Activated CD4-positive, alpha-beta memory T cell treated with anti-CD3 and anti-CD28 coated beads, Interleukin-2, amount 10 ng/mL, durations not matched to agents 7 days and 5 days (primary cell): ENCODE results near the gene SNED1. TPM values are rescaled to one million over a fixed set of nuclear protein-coding genes. Genes with fewer than 3 reads are reported as not detected.

ENCODE experiments used
- CTCF ChIA-PET: fragments of 350-600 bp; sonication (Branson Sonifier 250); formaldehyde crosslinking; loops from one replicate; lab custom pipeline; 2021; ENCODE audit warnings: antibody characterized with exemption, inconsistent platforms; lab: Charles Lee
- POLR2A ChIA-PET: fragments of 350-600 bp; sonication (Branson Sonifier 250); formaldehyde crosslinking; loops from one replicate; lab custom pipeline; 2021; ENCODE audit warnings: antibody characterized with exemption; lab: Charles Lee
- DNase-seq: peaks from one replicate; pipeline ENCODE4 v3.0.0-alpha.2; 2020
- H3K27ac Mint-ChIP-seq: one replicate; pipeline ENCODE4 v1.8.0; 2021; ENCODE audit warnings: mild to moderate bottlenecking, mixed read lengths
- H3K27me3 Mint-ChIP-seq: one replicate; pipeline ENCODE4 v1.8.0; 2021; ENCODE audit warnings: mixed read lengths
- H3K36me3 Mint-ChIP-seq: one replicate; pipeline ENCODE4 v1.8.0; 2021; ENCODE audit warnings: low read depth, mixed read lengths
- H3K4me1 Mint-ChIP-seq: one replicate; pipeline ENCODE4 v1.8.0; 2021; ENCODE audit warnings: mixed read lengths
- H3K4me3 Mint-ChIP-seq: one replicate; pipeline ENCODE4 v1.8.0; 2021; ENCODE audit warnings: mild to moderate bottlenecking, mixed read lengths
- H3K9me3 Mint-ChIP-seq: one replicate; pipeline ENCODE4 v1.8.0; 2021; ENCODE audit warnings: mixed read lengths
- total RNA-seq, 2 experiments: library from RNA; stranded (reverse); gene quantifications; one replicate each; pipeline ENCODE4 v1.2.3, GENCODE V29; 2021

SNED1 gene
- 10 to 100 TPM; 32.6 to 34.3 TPM for total RNA-seq

GRCh38 chr2:240997856-240998705, at the start of gene SNED1:
SNED1 (plus strand) TSS chr2:240998618; CDS start chr2:240998838, 220 bp downstream.
- ChIA-PET CTCF (no interaction called here), POLR2A (no interaction called here)
- Mint-ChIP-seq H3K9me3 (no peaks in the 10 kb centered on the region), H3K27ac (no peak within 1 kb of the TSS), H3K4me1 (peaks cover 5% of the 10 kb centered on the region), H3K27me3 (peaks cover 26% of the 10 kb centered on the region), H3K4me3 (no peak within 1 kb of the TSS), H3K36me3 (no peaks in the 10 kb centered on the region)
- DNase-seq = peak; percentile 68

- no peak overlapping the region for H3K4me3 Mint-ChIP-seq
- no peaks in the 10 kb centered on the region for H3K36me3 Mint-ChIP-seq
- CTCF ChIA-PET = no interaction called here
- H3K4me1 Mint-ChIP-seq = no peaks in the 10 kb centered on the region
- DNase-seq = no peak
- no peak overlapping the region for H3K27ac Mint-ChIP-seq
- H3K27me3 Mint-ChIP-seq = peaks cover 2% of the 10 kb centered on the region
- H3K9me3 Mint-ChIP-seq = no peaks in the 10 kb centered on the region
- POLR2A ChIA-PET = no interaction called here
These were observed 49.3 kb upstream of the SNED1 start for GRCh38 chr2:240948905-240949790.

GRCh38 chr2:240949791-240950705, 48.4 kb upstream of the SNED1 start:
- no peaks in the 10 kb centered on the region for H3K36me3 Mint-ChIP-seq
- no peaks in the 10 kb centered on the region for H3K4me1 Mint-ChIP-seq
- CTCF ChIA-PET = no interaction called here
- H3K27me3 Mint-ChIP-seq = peaks cover 3% of the 10 kb centered on the region
- DNase-seq = no peak
- no peaks in the 10 kb centered on the region for H3K9me3 Mint-ChIP-seq
- H3K4me3 Mint-ChIP-seq = no peak overlapping the region
- POLR2A ChIA-PET = no interaction called here
- no peak overlapping the region for H3K27ac Mint-ChIP-seq

- H3K36me3 Mint-ChIP-seq = no peaks in the 10 kb centered on the region
- DNase-seq = no peak
- ChIA-PET CTCF (no interaction called here), POLR2A (no interaction called here)
- H3K27ac Mint-ChIP-seq = no peak overlapping the region
- H3K4me1 Mint-ChIP-seq = no peaks in the 10 kb centered on the region
- peaks cover 2% of the 10 kb centered on the region for H3K27me3 Mint-ChIP-seq
- H3K4me3 Mint-ChIP-seq = no peak overlapping the region
- no peaks in the 10 kb centered on the region for H3K9me3 Mint-ChIP-seq
These were observed 47.3 kb upstream of the SNED1 start for GRCh38 chr2:240951045-240951594.

- H3K36me3 Mint-ChIP-seq = no peaks in the 10 kb centered on the region
- no peaks in the 10 kb centered on the region for H3K4me1 Mint-ChIP-seq
- H3K27ac Mint-ChIP-seq = no peak overlapping the region
- ChIA-PET POLR2A (no interaction called here), CTCF (no interaction called here)
- no peak for DNase-seq
- peaks cover 2% of the 10 kb centered on the region for H3K27me3 Mint-ChIP-seq
- no peaks in the 10 kb centered on the region for H3K9me3 Mint-ChIP-seq
- no peak overlapping the region for H3K4me3 Mint-ChIP-seq
These were observed 45.7 kb upstream of the SNED1 start for GRCh38 chr2:240952496-240953246.

- Mint-ChIP-seq H3K36me3 (no peaks in the 10 kb centered on the region), H3K9me3 (no peaks in the 10 kb centered on the region), H3K27me3 (peaks cover 2% of the 10 kb centered on the region), H3K4me1 (no peaks in the 10 kb centered on the region), H3K4me3 (no peak overlapping the region), H3K27ac (no peak overlapping the region)
- ChIA-PET CTCF (no interaction called here), POLR2A (no interaction called here)
- no peak for DNase-seq
These were observed 44.7 kb upstream of the SNED1 start for GRCh38 chr2:240953426-240954410.

- Mint-ChIP-seq H3K27ac (no peak overlapping the region), H3K36me3 (no peaks in the 10 kb centered on the region), H3K4me3 (no peak overlapping the region), H3K4me1 (no peaks in the 10 kb centered on the region), H3K27me3 (peaks cover 2% of the 10 kb centered on the region), H3K9me3 (no peaks in the 10 kb centered on the region)
- DNase-seq = peak; percentile 9
- POLR2A ChIA-PET = no interaction called here
- CTCF ChIA-PET = no interaction called here
These were observed 43.7 kb upstream of the SNED1 start for GRCh38 chr2:240954436-240955305.

- Mint-ChIP-seq H3K4me3 (no peak overlapping the region), H3K9me3 (no peaks in the 10 kb centered on the region), H3K4me1 (no peaks in the 10 kb centered on the region), H3K27ac (no peak overlapping the region), H3K27me3 (peaks cover 2% of the 10 kb centered on the region), H3K36me3 (no peaks in the 10 kb centered on the region)
- CTCF ChIA-PET = no interaction called here
- POLR2A ChIA-PET = no interaction called here
- peak; percentile 9 for DNase-seq
These were observed 42.9 kb upstream of the SNED1 start for GRCh38 chr2:240955306-240956170.

GRCh38 chr2:240956171-240956934, 42.1 kb upstream of the SNED1 start:
- no peaks in the 10 kb centered on the region for H3K9me3 Mint-ChIP-seq
- ChIA-PET POLR2A (no interaction called here), CTCF (no interaction called here)
- no peaks in the 10 kb centered on the region for H3K4me1 Mint-ChIP-seq
- no peak overlapping the region for H3K27ac Mint-ChIP-seq
- H3K27me3 Mint-ChIP-seq = peaks cover 2% of the 10 kb centered on the region
- no peaks in the 10 kb centered on the region for H3K36me3 Mint-ChIP-seq
- no peak overlapping the region for H3K4me3 Mint-ChIP-seq
- peak; percentile 13 for DNase-seq
